HPDE6-E6E7 (cell line): ENCODE measurements around the gene MUSTN1.

Experiments used
- DNase-seq: peaks from one replicate; pipeline ENCODE4 v3.0.0; 2011; ENCODE audit warnings: missing footprints; ENCODE audit errors: extremely low spot score

Gene MUSTN1

DNA sequence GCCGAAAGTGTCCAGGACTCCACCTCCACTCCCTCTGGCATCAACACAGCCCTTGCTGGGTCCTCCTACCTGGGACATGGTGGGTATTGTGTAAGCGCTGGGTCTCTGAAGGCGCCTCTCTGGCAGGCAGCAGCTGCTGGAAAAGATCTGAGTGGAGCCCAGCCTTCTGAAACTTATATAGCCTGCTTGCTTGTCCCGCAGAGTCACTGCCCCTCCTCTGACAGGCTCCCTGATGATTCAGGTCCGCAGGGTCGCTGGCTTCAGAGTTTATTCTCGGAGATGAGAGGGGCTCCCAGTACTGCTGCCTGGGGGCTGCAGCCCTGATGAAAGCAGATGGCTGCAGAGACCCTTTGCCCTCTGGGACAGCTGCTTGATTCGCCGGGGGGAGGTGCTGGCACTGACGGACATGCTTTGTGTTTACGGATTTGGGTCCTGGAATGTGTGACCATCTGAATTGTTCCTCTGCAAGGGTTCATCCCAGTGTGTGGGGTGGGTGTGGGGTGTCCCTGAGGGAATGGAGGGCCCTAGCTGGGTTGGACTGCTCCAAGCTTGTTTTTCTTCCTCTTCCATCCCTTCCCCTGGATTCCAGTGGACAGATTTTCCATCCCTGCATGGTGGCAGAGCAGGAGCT is at the start of gene MUSTN1:
Gene MUSTN1, minus strand, starts transcription at position 149 of the 631 bp plus-strand sequence. Its CDS starts 71 bp downstream, at position 78.
- no peak for DNase-seq

DNA sequence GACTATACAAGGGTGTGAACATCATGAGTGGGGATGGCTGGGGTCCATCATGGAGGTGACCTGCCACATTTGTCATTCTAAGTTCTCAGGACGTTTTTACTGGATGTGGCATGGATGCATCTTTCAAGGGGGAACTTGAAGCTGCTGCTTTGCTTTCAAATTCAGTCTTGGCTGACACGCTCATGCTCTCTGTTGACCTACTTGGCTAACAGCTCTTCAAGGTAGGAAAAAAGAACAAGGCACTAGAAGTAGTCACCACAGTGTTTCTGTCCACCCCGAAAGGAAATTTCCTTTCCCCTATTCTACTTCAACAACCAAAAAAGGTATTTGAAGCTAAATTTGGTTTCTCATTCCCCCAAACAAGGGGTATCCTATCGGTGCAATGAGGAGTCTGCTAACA is 47.6 kb upstream of the MUSTN1 start:
- no peak for DNase-seq

DNA sequence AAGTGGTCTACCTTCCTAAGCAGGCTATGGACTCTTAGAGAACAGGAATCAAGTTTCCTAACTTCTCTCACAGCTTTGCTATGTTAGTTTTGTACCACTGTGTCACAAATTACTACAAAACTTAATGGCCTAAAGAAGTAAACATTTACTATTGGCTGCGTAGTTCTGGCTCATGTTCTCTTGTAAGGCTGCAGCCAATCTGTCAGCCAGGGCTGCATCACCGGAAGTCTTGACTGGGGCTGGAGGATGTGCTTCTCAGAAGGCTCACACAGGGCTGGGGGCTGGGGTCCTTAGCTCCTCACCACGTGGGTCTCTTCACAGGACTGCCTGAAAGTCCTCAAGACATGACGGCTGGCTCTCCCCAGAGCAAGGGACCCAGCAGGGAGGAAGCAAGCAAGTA is 47.1 kb upstream of the MUSTN1 start:
- DNase-seq = no peak

DNA sequence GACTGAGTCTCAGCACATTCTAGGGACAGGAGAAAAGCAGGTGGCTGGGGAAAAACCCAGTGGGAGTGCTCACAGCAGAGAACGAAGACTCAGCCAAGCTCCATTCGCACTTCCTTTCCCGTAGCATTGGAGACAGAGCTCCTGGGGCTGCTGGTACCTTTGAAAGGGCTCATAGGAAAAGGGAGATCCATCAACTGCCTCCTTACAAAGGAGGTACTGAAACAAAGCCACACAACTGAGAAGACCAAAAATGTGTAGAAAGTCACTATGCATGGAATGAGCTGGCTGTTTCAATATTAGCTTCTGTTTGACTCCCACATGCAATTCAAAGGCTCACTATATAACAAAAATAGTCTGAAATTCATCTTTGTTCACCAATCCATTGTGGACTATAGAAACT is 45.7 kb upstream of the MUSTN1 start:
- no peak for DNase-seq

DNA sequence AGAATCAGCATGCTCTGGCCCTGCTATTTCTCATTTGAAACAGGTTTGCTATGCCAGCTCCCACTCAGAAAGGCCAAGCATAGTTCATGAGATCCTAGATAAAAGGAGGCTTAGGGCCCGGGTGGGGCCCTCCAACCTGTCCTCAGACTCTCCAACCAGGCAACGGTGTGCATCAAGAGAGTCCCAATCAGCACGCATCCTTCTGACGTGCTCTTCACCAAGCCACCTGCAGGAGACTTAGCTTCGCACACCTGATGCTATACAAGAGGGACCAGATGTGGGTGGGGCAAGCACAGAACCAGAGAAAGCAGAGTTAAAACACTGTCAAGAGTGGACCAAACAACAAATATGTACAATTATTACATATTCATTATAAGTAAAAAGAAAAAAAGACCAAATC is 45.2 kb upstream of the MUSTN1 start:
- no peak for DNase-seq

DNA sequence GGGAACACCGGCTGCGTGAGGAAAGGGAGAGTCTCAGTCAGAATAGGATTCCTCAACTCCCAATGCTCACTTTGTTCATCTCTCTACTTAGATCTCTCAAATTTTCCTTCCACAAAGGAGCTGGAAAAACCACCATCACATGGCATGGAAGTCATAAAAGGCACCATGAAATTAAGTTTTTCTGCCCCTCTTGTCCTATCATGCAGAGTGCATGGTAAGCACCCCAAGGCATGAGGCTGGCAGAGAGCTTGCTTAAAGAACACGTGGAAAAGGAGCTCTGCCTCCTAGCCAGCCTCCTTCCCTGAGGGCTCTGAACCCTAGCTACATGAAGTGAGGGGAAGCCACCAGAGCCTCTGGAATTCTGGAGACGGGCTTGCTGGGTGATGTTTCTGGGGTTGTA is 44.8 kb upstream of the MUSTN1 start:
- no peak for DNase-seq

DNA sequence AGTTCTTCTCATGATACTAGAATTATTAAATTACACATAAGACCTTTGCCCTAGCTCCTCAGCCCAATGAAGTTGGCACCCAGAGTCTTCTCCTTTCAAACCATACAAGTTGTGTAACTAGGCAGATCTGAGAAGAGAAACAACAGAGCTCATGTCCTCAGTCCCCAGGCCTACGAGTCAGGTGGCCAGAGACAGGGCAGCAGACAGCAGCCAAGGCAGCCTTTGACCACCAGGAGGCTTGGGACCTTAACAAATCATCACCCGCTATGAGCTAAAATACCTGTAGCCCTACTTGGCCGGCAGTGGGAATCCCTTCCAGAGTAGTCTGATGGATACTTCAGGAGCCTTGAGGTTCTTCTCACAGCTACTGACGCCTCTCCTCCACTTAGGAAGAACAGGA is 44.3 kb upstream of the MUSTN1 start:
- DNase-seq = no peak

DNA sequence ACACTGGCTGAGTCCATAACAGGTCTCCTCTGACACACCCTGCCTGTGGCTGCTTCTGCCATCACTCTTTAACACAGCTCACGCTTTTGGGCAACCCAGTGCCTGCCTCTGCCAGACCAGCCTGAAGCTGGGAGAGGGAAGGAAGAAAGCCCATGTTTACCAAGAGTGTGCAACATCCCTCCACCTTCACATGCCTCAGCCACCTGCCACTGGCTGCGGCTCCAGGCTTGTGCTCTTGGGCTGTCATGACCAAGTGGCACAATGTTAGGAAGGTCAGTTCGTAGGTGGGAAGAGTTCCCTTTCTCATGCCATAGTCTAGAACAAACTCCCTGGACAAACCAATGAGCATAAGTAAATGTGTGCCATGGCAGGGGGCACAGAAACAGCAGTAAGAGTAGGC is 42.3 kb upstream of the MUSTN1 start:
- DNase-seq = no peak

DNA sequence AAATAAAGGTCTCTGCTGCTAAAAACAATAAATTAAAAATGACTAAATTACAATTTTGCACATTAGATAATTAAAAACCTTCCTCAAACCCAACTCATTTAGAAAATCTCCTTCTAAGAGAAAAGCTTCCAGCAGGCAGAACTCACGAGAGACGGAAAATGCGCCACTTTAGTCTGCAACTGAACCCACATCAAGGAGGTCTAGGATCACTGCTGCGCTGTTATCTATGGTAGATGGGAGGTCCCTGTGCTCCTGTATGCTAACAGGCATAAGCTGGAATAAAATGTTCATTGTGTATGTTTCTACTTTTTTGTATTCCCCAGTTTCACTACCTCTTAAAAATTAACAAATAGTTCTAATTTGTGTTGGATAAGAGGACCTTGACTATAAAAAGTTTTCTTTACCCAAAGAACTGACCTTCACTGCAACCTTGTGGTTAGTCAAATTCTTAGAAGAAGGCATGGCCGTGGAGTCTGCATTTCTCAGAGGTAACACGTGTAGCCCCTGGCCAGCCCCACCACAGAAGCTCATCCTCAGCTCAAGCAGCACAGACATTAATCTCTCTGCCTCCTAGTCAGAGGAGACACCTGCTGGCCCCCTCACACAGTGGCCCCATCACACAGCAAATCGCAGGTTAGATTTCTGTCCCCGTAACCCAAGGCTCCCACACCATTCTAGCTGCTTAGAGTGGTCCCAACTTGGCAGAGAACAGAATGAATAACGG is 40.2 kb upstream of the MUSTN1 start:
- DNase-seq = no peak

DNA sequence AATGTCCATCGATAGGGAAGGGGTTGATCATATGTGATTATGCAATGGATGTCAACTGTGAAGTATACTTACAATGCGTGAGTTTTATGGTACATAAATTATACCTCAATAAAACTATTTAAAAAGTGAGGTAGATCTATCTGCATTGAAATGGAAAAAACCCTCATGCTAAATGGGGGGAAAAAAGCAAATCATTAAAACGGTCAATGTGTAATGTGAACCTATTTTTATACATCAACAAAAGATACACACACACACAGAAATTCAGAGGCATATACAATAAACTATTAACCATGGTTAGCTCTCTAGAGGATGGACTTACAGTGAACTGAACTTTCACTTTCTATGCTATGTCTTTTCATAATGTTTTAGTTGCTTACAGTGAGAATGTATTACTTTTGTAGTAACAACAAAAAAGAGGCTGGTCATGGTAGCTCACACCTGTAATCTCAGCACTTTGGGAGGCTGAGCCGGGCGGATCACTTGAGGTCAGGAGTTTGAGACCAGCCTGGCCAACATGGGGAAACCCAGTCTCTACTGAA is 39.4 kb upstream of the MUSTN1 start:
- DNase-seq = no peak

DNA sequence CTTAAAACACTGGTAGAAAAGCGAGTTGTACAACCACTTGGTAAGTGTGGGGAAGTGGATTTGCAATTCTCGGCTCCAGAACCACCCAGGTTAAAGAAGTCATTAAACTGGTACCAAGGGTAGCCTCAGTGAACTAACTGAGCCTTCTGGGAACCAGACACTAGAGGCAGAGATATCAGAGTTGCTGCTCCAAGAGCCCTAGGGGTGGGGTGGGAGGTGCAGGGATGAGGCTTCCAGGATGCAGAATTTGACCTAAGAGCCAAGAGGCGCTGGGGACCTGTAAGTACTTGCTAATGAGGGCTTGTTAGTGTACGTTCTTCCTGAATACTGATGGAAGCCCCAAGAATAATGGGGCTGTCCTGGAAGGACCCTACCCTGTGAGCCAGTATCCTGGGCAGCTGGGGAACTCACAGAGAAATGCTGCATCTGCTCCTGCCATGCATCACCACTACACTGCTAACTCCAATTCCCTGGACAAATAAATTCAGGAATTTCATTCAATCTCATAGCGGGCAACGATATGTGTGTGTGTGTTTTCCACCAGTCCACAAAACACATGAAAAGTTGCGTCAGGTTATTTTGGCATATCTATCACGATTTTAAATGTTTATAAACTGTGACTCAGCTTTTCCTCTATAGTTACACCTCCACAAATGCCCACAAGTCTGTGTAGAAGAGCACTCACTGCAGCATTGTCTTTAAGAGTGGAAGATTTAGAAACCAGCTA is 38.8 kb upstream of the MUSTN1 start:
- no peak for DNase-seq

DNA sequence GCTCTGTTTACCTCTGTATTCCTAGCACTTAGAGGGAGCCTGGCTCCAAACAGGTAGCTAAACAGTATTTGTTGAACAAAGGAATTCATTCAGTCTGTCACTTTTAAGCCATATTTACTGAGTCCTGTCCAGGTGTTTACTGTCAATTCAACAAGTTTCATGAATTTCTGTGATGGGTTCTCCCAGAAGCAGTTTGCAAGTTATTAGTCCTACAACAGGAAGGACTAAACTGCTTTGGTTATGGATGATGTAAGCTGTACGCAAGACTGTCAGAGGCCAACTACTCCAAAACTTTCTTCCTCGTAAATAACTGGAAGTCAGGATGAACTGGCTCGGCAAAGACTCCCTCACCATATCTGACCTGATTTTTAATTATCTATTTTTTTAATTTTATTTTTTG is 37.4 kb upstream of the MUSTN1 start:
- DNase-seq = no peak

DNA sequence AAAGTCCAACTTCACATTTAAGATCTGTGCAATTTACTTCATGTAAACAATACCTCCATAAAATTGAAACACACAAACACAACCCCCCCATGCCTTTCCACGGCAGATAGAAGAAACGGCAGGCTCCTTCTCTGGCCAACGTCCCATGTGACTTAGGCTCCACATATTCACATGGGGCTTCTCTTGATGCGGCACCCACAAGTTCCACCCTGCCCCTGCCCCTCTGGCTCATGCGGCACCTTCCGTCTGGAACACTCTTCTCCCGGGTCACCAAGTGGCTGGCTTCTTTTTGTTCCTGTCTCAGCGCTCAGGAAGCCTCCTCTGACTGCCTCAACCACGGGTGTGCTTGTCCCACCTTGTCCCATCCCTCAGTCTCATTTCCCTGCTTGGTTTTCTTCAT is 36.9 kb upstream of the MUSTN1 start:
- no peak for DNase-seq

DNA sequence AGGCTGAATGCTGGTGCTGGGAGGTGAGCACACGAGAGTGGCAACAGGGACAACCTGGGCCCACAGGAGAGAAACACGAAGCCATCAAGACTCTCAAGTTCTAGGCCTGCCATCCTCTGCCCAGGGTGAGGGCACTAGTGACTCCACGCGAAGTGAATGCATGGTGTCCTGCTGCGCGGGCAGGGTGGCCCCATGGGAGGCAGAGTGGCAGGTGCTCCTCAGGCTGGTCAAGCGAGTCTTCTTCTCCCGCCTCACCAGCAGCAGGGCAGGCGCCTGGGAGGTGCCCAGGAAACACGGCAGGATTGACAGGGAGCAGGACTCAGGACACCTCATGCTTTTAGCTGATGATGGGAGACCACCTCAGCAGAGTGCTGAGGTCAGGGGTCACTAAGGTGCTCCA is 35.7 kb upstream of the MUSTN1 start:
- DNase-seq = no peak

DNA sequence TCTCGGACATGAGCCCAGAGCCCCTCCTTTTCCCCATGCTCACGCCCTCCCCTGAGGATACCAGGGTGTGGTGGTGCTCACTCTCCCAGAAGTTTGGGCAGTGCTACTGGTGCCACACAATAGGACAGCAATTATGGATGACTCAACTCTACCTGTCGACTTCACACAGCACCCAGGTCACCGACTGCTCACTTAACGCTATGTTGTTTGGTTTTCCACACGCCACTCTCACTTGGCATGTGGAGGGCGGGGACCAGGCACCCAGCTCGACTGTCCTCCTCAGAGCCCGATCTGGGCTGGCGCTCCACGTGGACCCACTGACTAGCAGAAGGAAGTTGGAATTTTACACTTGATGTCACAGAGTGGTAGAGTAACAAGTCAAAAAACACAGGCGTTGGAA is 31.6 kb upstream of the MUSTN1 start:
- DNase-seq = no peak

DNA sequence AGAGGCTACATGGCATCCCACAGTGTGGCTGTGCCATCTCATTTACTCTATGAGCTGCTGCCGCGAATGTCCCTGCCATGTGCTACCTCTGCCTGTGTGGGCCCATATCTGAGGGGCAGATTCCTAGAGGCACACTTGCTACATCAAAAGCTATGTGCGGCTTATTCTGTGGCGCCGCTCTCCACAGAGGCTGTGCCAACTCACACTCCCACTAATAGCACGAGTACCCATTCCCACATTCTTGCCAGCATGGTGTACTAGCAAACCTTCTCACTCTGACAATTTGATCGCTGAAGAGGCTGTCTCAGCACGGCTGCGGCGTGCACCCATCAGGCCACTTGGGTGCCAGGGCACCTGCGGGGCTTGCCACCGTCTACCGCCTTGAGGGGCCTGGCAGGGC is 31.2 kb upstream of the MUSTN1 start:
- DNase-seq = no peak

DNA sequence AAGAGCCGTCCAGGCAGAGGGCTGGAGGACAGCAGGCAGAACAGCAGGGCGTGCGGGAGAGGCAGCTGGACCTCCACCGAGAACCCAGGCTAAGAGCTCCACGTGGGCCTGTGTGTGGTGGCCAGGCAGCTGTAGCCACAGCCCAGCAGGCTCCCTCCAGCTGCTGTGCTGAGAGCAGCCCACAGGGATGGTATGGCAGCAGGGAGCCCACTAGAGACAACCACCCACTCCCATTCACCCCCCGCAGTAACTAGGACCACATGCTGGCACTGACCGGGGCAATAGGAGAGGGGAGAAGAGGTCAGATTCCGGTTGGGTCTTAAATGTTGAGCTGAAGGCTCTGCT is 25.6 kb upstream of the MUSTN1 start:
- no peak for DNase-seq

DNA sequence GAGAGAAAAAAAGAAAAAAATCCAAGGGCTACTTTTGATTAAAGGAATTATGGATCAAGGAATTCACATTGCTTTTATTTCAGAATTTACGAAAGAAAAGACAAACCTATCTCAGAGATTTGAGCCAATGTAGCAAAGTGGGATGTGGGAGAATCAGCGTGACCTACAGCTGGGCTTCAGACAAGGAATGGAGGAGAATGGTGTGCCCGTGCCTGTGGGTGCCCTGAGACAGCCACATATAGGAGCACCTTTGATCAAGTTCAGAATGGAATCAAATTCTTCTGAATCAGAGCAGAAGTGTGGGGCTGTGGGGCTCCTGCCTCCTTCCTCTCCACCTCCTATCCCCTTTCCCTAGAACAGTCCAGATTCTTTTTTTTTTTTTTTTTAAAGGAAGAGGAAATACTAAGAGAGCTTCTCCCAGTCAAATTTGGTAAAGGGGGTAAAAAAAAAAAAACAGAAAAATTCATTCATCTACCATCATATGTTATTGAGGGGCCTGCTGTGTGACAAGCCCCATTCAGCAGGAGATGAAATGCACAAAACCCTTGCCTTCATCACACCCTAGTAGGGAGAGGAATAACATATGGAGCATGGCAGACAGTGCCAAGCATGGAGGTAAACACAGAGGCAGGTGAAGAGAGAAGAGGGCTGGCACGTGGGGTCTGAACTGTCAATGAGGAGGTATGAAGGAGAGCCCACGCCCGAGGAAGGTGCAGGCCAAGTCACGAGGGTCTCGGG is 25.0 kb upstream of the MUSTN1 start:
- no peak for DNase-seq

DNA sequence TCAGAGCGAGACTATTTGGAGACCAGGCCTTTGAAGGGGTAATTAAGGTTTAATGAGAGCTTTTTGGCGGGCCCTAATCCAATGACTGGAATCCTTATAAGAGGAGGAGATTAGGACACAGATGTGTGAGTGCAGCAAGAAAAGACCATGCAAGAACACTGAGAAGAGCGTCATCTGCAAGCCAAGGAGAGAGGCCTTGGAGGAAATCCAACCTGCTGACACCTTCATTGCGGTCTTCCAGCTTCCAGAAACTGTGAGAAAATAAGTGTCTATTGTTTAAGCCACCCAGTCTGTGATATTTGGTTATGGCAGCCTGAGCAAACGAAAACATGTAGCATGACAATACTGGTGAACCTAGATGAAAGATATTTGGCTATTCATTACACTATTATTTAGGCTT is 23.0 kb upstream of the MUSTN1 start:
- DNase-seq = no peak

DNA sequence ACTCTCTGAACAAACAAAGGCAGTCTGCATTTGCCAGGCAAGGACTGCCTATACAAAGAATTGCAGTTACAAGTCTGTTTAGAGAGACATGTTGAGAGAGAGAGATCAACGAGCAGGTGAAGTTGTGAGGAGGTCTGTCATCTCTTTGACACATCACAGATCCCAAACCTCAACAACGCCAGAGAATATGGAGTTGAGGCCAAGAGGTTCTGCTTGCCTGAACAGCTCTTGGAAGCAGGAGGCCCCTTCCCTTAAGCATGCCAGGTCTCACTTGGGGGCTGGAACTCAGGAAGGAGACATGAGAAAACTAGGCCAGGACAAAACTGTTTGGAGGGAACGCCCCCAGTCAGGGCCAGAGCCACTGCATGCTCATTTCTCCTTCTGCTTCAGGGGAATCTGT is 22.3 kb upstream of the MUSTN1 start:
- no peak for DNase-seq

DNA sequence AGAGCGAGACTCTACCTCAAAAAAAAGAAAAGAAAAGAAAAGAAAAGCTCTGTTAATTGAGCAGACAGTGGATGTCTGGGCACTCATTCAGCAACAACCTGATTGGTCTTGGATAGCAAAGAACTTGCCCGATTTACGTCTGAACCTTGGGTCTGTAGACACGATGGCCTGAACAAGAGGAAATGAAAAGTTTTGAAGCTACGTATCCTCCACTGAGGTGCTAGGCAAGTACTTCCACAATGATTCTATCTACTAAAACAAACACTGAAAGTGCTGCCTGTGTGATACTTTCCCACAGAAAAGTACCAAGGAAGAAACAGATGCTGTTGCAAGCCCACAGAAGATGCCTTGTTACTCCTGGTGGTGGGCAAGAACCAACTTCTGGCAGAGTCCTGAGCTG is 21.8 kb upstream of the MUSTN1 start:
- DNase-seq = no peak

DNA sequence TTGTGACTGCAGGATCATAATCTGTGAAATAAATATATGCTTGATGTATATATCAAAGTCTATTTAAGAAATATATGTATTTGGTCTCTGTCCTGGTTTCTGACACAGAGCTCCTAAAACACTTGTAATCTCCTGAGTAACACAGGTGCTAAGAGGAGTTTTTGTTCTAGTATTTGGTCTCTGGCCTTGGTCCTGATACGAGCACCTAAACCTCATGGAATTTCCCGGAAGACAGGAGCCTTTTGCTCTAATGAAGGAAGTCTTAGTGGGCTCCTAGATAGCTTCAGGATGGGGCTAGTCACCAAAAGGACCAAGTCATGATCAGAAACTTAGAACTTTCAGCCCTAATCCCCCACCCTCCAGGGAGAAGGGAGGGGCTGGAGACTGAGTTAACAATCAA is 19.2 kb upstream of the MUSTN1 start:
- DNase-seq = no peak
